Activated CD4-positive, alpha-beta memory T cell treated with anti-CD3 and anti-CD28 coated beads, Interleukin-2, amount 10 ng/mL, durations not matched to agents 7 days and 5 days (primary cell): ENCODE measurements around the gene SCUBE1. TPM values are rescaled to one million over a fixed set of nuclear protein-coding genes. Genes with fewer than 3 reads are reported as not detected.
A peak's percentile ranks its signal among the peaks of the same experiment; 100 is the strongest.

ENCODE experiments used
- CTCF ChIA-PET: fragments of 350-600 bp; sonication (Branson Sonifier 250); formaldehyde crosslinking; loops from one replicate; lab custom pipeline; 2021; ENCODE audit warnings: antibody characterized with exemption, inconsistent platforms; lab: Charles Lee
- POLR2A ChIA-PET: fragments of 350-600 bp; sonication (Branson Sonifier 250); formaldehyde crosslinking; loops from one replicate; lab custom pipeline; 2021; ENCODE audit warnings: antibody characterized with exemption; lab: Charles Lee
- DNase-seq: peaks from one replicate; pipeline ENCODE4 v3.0.0-alpha.2; 2020
- H3K27ac Mint-ChIP-seq: one replicate; pipeline ENCODE4 v1.8.0; 2021; ENCODE audit warnings: mild to moderate bottlenecking, mixed read lengths
- H3K27me3 Mint-ChIP-seq: one replicate; pipeline ENCODE4 v1.8.0; 2021; ENCODE audit warnings: mixed read lengths
- H3K36me3 Mint-ChIP-seq: one replicate; pipeline ENCODE4 v1.8.0; 2021; ENCODE audit warnings: low read depth, mixed read lengths
- H3K4me1 Mint-ChIP-seq: one replicate; pipeline ENCODE4 v1.8.0; 2021; ENCODE audit warnings: mixed read lengths
- H3K4me3 Mint-ChIP-seq: one replicate; pipeline ENCODE4 v1.8.0; 2021; ENCODE audit warnings: mild to moderate bottlenecking, mixed read lengths
- H3K9me3 Mint-ChIP-seq: one replicate; pipeline ENCODE4 v1.8.0; 2021; ENCODE audit warnings: mixed read lengths
- total RNA-seq, 2 experiments: library from RNA; stranded (reverse); gene quantifications; one replicate each; pipeline ENCODE4 v1.2.3, GENCODE V29; 2021

Gene SCUBE1
- total RNA-seq, 2 experiments from 2014 or later = 0.15 to 0.20 TPM

- CTCF ChIA-PET = no interaction called here
- Mint-ChIP-seq H3K9me3 (no peaks in the 10 kb centered on the region), H3K27ac (no peak overlapping the region), H3K4me1 (peaks cover 10% of the 10 kb centered on the region), H3K36me3 (peaks cover 4% of the 10 kb centered on the region), H3K27me3 (no peaks in the 10 kb centered on the region), H3K4me3 (no peak overlapping the region)
- POLR2A ChIA-PET = no interaction called here
- DNase-seq = no peak
Measured at GRCh38 chr22:43156413-43156812, 186.8 kb downstream of the SCUBE1 start.

DNA sequence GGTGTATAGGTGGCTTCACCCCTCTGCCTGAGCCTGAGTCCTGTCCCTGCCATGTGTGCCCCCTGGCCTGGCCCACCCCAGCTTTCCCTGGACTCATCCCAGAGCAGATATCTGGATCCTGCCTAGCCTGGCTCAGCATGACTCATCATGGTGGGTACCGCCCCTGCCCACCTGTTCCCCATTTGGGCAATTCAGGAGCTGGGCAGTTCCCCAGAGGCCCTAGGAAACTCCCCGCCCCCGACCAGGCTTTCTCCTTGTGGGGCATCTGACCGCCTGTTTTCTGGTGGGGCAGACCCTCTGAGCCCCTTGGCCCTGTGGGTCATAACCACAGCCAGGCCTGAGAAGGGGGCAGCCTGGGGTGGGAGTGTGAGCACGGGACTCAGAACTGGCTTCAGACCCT lies 187.4 kb downstream of the SCUBE1 start:
- H3K4me1 Mint-ChIP-seq = peaks cover 13% of the 10 kb centered on the region
- H3K4me3 Mint-ChIP-seq = no peak overlapping the region
- H3K27ac Mint-ChIP-seq = no peak overlapping the region
- no peaks in the 10 kb centered on the region for H3K9me3 Mint-ChIP-seq
- ChIA-PET CTCF (no interaction called here), POLR2A (interaction anchor here (1.3 kb wide), 1 partner anchor 25 kb away, joined by 3 read pairs; no protein-coding TSS in a partner anchor)
- no peaks in the 10 kb centered on the region for H3K27me3 Mint-ChIP-seq
- peaks cover 2% of the 10 kb centered on the region for H3K36me3 Mint-ChIP-seq
- DNase-seq = no peak

DNA sequence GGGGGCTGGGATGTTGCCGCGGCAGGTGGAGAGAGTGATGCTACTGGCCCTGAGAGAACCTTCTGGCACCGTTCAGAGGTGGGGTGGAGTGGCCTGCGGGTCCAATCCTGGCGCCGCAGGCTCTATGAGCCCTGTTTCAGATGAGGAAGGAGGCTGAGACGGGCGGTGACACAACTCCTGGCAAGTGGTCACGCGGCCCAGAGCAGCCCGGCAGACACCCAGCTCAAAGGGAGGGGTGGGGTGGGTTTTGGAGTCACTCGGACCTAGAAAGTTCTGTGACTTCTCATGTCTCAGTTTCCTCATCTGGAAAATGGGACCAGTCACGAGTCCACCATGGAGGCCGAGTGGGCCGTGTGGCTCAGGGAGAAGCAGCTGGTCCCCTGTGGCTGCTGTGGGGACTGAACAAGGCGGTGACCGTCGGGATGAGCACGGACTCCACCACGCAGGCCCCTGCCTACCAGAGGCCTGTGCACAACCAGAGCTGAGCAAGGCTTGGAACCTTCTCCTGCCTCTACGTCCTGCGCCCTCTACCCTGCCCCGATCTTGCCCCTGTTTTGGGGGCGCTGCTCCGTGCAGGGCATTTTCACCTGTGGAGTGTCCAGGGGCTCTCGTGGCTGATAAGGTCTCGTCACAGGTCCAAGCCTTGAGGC lies 188.2 kb downstream of the SCUBE1 start:
- Mint-ChIP-seq H3K9me3 (no peaks in the 10 kb centered on the region), H3K4me1 (peaks cover 17% of the 10 kb centered on the region), H3K27ac (no peak overlapping the region), H3K4me3 (no peak overlapping the region), H3K27me3 (no peaks in the 10 kb centered on the region), H3K36me3 (peaks cover 2% of the 10 kb centered on the region)
- ChIA-PET CTCF (no interaction called here), POLR2A (interaction anchor here (1.3 kb wide), 1 partner anchor 25 kb away, joined by 3 read pairs; no protein-coding TSS in a partner anchor)
- no peak for DNase-seq

- Mint-ChIP-seq H3K4me3 (no peak overlapping the region), H3K27ac (no peak overlapping the region), H3K36me3 (no peaks in the 10 kb centered on the region), H3K9me3 (no peaks in the 10 kb centered on the region), H3K27me3 (no peaks in the 10 kb centered on the region), H3K4me1 (peaks cover 18% of the 10 kb centered on the region)
- DNase-seq = no peak
- ChIA-PET CTCF (no interaction called here), POLR2A (interaction anchor here (1.6 kb wide), 1 partner anchor 11 kb away, joined by 10 read pairs; the partner anchor contains the start of gene MCAT)
Measured at GRCh38 chr22:43153899-43154298, 189.3 kb downstream of the SCUBE1 start.

- DNase-seq = peak; percentile 71
- Mint-ChIP-seq H3K4me3 (peak overlapping the region; percentile 90), H3K36me3 (no peaks in the 10 kb centered on the region), H3K9me3 (no peaks in the 10 kb centered on the region), H3K4me1 (peaks cover 30% of the 10 kb centered on the region), H3K27me3 (no peaks in the 10 kb centered on the region), H3K27ac (peak overlapping the region; percentile 83)
- ChIA-PET CTCF (interaction anchor here (0.6 to 1.1 kb wide), 3 partner anchors 42 to 119 kb away, joined by 3 to 4 read pairs (median 3); partner anchors contain the start of gene BIK), POLR2A (interaction anchor here (1.0 to 1.7 kb wide), 5 partner anchors 9 to 503 kb away, joined by 3 to 11 read pairs (median 5); partner anchors contain the start of genes CYB5R3, MCAT and TTLL12)
Measured at GRCh38 chr22:43152357-43153071, 190.7 kb downstream of the SCUBE1 start.

- POLR2A ChIA-PET = interaction anchor here (1.0 to 1.7 kb wide), 5 partner anchors 9 to 503 kb away, joined by 3 to 11 read pairs (median 5); partner anchors contain the start of genes CYB5R3, MCAT and TTLL12
- CTCF ChIA-PET = no interaction called here
- no peak for DNase-seq
- peak overlapping the region; percentile 83 for H3K27ac Mint-ChIP-seq
- H3K4me1 Mint-ChIP-seq = peaks cover 34% of the 10 kb centered on the region
- H3K27me3 Mint-ChIP-seq = no peaks in the 10 kb centered on the region
- peak overlapping the region; percentile 90 for H3K4me3 Mint-ChIP-seq
- H3K36me3 Mint-ChIP-seq = no peaks in the 10 kb centered on the region
- no peaks in the 10 kb centered on the region for H3K9me3 Mint-ChIP-seq
Measured at GRCh38 chr22:43152003-43152356, 191.2 kb downstream of the SCUBE1 start.

- DNase-seq = peak; percentile 74
- no peaks in the 10 kb centered on the region for H3K36me3 Mint-ChIP-seq
- ChIA-PET POLR2A (interaction anchor here (0.7 to 1.7 kb wide), 6 partner anchors 13 to 536 kb away, joined by 3 to 11 read pairs (median 3); partner anchors contain the start of genes CYB5R3 and TTLL12), CTCF (no interaction called here)
- peak within 1 kb of the TSS; percentile 90 for H3K4me3 Mint-ChIP-seq
- H3K9me3 Mint-ChIP-seq = no peaks in the 10 kb centered on the region
- peak within 1 kb of the TSS; percentile 90 for H3K27ac Mint-ChIP-seq
- no peaks in the 10 kb centered on the region for H3K27me3 Mint-ChIP-seq
- peaks cover 36% of the 10 kb centered on the region for H3K4me1 Mint-ChIP-seq
Measured at GRCh38 chr22:43151251-43152002, 191.7 kb downstream of the SCUBE1 start, which contains the start of gene TSPO. Gene TSPO (plus strand): TSS chr22:43151559. CDS start chr22:43159239, 7,680 bp downstream.

DNA sequence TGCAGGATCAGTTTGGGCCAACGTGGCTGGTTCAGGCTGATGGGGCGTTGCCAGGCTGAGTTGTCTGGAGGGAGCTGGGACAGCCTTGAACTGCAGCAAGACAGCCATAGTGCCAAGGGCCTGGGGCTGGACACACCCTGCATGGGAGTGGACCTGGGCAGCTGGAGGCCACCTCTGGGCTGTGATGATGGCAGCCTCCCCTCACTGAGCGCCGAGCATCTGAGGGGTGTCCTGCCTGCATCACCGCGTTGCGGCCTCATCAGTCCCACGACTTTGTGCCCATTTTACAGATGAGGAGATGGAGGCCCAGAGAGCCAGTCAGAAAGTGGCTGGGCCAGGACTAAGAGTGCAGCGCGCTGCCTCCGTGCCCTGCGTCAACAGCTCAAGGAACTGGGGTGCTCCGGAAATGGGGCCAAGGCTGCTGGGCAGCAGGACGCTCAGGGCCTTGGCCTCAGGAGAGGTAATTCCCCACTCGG lies 192.4 kb downstream of the SCUBE1 start:
- no peaks in the 10 kb centered on the region for H3K9me3 Mint-ChIP-seq
- DNase-seq = no peak
- ChIA-PET POLR2A (interaction anchor here (0.7 to 1.1 kb wide), 2 partner anchors 37 to 535 kb away, joined by 3 read pairs; no protein-coding TSS in a partner anchor), CTCF (no interaction called here)
- no peaks in the 10 kb centered on the region for H3K36me3 Mint-ChIP-seq
- peak overlapping the region; percentile 90 for H3K27ac Mint-ChIP-seq
- H3K27me3 Mint-ChIP-seq = no peaks in the 10 kb centered on the region
- peaks cover 35% of the 10 kb centered on the region for H3K4me1 Mint-ChIP-seq
- peak overlapping the region; percentile 90 for H3K4me3 Mint-ChIP-seq

- Mint-ChIP-seq H3K9me3 (no peaks in the 10 kb centered on the region), H3K27me3 (no peaks in the 10 kb centered on the region), H3K4me1 (peaks cover 36% of the 10 kb centered on the region), H3K4me3 (no peak overlapping the region), H3K36me3 (no peaks in the 10 kb centered on the region), H3K27ac (no peak overlapping the region)
- POLR2A ChIA-PET = interaction anchor here (1.0 to 1.2 kb wide), 2 partner anchors 37 to 533 kb away, joined by 3 read pairs; no protein-coding TSS in a partner anchor
- no peak for DNase-seq
- CTCF ChIA-PET = interaction anchor here (1.0 kb wide), 1 partner anchor 39 kb away, joined by 4 read pairs; no protein-coding TSS in a partner anchor
Measured at GRCh38 chr22:43148581-43148980, 194.6 kb downstream of the SCUBE1 start.

GRCh38 chr22:43147821-43148220 lies 195.4 kb downstream of the SCUBE1 start:
- Mint-ChIP-seq H3K4me1 (peaks cover 36% of the 10 kb centered on the region), H3K36me3 (peaks cover under 1% of the 10 kb centered on the region), H3K27me3 (no peaks in the 10 kb centered on the region), H3K9me3 (no peaks in the 10 kb centered on the region), H3K4me3 (no peak overlapping the region), H3K27ac (no peak overlapping the region)
- DNase-seq = no peak
- CTCF ChIA-PET = interaction anchor here (0.8 to 1.3 kb wide), 2 partner anchors 30 to 40 kb away, joined by 3 to 5 read pairs; no protein-coding TSS in a partner anchor
- POLR2A ChIA-PET = interaction anchor here (1.2 kb wide), 1 partner anchor 532 kb away, joined by 3 read pairs; no protein-coding TSS in a partner anchor
